ENCODE measurements around the gene ADAP1.

DNA sequence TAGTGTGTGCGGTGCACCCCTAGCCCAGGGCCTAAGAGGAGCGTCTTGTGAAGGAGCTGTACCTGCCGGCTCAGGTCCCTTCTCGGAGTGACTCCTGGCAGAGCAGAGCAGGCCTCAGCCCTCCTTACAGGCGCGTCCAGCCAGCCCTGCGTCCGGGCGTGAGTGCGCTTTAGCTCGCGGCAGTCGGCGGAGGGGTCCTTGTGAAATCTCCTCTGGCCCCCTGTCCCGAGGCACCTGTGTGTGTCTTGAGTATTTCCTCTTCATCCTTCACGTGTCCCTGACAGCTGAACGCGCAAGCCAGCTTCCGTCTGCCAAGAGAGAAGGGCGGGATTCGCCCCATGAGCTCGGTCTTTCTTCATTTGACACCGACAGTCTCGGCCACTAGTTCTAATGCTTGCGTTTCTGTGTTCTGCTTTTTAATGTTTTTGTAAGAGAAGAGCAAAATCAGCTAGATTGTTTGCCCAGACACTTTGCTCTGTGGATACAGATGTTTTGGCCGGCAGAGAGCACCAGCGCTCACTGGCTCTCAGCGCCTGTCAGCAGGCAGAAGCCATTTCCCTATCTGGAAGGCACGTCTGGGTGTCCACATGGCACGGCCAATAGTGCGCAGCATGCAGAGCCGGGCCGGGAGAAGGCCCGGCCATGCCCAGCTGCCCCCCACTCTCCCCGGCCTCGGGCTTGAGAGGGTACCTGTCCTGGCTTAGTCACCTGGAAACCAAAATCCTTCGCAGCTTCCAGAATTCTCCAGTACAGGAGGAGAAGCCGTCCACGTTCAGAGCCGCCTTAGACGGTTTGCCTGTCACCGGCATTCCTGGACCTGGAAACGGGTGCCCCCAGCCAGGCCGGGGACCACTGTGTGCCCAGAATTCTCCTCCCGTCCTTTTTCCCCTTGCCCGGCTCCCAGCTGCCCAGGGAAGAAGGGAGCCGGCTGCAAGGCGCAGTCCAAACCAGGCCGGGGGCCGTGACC is 71.1 kb downstream of the ADAP1 start:
- TF ChIP-seq CTCF (IDR thresholded peaks at IDR 0.05) (no peak), POLR2AphosphoS5 (IDR thresholded peaks at IDR 0.05) (no peak)
